ENCODE data around the gene SDK2.

- TF ChIP-seq, protein P1, sequence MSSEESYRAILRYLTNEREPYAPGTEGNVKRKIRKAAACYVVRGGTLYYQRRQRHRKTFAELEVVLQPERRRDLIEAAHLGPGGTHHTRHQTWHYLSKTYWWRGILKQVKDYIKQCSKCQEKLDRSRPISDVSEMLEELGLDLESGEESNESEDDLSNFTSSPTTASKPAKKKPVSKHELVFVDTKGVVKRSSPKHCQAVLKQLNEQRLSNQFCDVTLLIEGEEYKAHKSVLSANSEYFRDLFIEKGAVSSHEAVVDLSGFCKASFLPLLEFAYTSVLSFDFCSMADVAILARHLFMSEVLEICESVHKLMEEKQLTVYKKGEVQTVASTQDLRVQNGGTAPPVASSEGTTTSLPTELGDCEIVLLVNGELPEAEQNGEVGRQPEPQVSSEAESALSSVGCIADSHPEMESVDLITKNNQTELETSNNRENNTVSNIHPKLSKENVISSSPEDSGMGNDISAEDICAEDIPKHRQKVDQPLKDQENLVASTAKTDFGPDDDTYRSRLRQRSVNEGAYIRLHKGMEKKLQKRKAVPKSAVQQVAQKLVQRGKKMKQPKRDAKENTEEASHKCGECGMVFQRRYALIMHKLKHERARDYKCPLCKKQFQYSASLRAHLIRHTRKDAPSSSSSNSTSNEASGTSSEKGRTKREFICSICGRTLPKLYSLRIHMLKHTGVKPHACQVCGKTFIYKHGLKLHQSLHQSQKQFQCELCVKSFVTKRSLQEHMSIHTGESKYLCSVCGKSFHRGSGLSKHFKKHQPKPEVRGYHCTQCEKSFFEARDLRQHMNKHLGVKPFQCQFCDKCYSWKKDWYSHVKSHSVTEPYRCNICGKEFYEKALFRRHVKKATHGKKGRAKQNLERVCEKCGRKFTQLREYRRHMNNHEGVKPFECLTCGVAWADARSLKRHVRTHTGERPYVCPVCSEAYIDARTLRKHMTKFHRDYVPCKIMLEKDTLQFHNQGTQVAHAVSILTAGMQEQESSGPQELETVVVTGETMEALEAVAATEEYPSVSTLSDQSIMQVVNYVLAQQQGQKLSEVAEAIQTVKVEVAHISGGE (CRISPR knock-in tag; IDR thresholded peaks at IDR 0.05): no peak
- TF ChIP-seq ZBTB7A (IDR thresholded peaks at IDR 0.05; ENCODE audit: borderline replicate concordance, control insufficient read depth, low read depth, low read length) (no peak), UBTF (IDR thresholded peaks at IDR 0.05; ENCODE audit: borderline replicate concordance in 1 of 2, low read depth in 2 of 2, low read length in 2 of 2) (no peak), XRCC3 (IDR thresholded peaks at IDR 0.05) (no peak), YY1 (IDR thresholded peaks at IDR 0.05; ENCODE audit: borderline replicate concordance in 1 of 3, control insufficient read depth in 1 of 3, extremely low read depth in 1 of 3, insufficient read depth in 3 of 3, insufficient read length in 1 of 3, insufficient replicate concordance in 2 of 3, low read depth in 1 of 3, low read length in 2 of 3) (no peak), JUND (IDR thresholded peaks at IDR 0.05; ENCODE audit: borderline replicate concordance, low read depth, low read length) (no peak), JUND (tag; IDR thresholded peaks at IDR 0.05; ENCODE audit: borderline replicate concordance, low read depth, low read length) (no peak), TEAD1 (CRISPR knock-in tag; IDR thresholded peaks at IDR 0.05) (no peak), TEAD4 (IDR thresholded peaks at IDR 0.05; ENCODE audit: low read length) (no peak), TEAD4 (CRISPR knock-in tag; IDR thresholded peaks at IDR 0.05; ENCODE audit: borderline replicate concordance) (no peak), NEUROD1 (IDR thresholded peaks at IDR 0.05; ENCODE audit: borderline replicate concordance, low read depth, low read length, partially characterized antibody) (no peak)
- TF ChIP-seq, protein P2, sequence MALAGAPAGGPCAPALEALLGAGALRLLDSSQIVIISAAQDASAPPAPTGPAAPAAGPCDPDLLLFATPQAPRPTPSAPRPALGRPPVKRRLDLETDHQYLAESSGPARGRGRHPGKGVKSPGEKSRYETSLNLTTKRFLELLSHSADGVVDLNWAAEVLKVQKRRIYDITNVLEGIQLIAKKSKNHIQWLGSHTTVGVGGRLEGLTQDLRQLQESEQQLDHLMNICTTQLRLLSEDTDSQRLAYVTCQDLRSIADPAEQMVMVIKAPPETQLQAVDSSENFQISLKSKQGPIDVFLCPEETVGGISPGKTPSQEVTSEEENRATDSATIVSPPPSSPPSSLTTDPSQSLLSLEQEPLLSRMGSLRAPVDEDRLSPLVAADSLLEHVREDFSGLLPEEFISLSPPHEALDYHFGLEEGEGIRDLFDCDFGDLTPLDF (CRISPR knock-in tag; IDR thresholded peaks at IDR 0.05): no peak
- TF ChIP-seq, protein P3, sequence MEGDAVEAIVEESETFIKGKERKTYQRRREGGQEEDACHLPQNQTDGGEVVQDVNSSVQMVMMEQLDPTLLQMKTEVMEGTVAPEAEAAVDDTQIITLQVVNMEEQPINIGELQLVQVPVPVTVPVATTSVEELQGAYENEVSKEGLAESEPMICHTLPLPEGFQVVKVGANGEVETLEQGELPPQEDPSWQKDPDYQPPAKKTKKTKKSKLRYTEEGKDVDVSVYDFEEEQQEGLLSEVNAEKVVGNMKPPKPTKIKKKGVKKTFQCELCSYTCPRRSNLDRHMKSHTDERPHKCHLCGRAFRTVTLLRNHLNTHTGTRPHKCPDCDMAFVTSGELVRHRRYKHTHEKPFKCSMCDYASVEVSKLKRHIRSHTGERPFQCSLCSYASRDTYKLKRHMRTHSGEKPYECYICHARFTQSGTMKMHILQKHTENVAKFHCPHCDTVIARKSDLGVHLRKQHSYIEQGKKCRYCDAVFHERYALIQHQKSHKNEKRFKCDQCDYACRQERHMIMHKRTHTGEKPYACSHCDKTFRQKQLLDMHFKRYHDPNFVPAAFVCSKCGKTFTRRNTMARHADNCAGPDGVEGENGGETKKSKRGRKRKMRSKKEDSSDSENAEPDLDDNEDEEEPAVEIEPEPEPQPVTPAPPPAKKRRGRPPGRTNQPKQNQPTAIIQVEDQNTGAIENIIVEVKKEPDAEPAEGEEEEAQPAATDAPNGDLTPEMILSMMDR (IDR thresholded peaks at IDR 0.05 in 2 of 3, conservative IDR thresholded peaks at IDR 0.05 in 1 of 3; ENCODE audit: insufficient read depth in 2 of 3, low read depth in 1 of 3, low read length in 3 of 3): no peak
Measured at GRCh38 chr17:73318427-73318813, 325.8 kb downstream of the SDK2 start.

Data from K562 (cell line).